A549 (cell line): ENCODE measurements around the gene CTLA4.

Experiments used
- CBX8 ChIP-seq: fragments of 200-600 bp; sonication (generic); IDR thresholded peaks from 2 replicates; pipeline ENCODE4 v1.6.1; 2016
- CHD2 ChIP-seq: fragments of 150-350 bp; IDR thresholded peaks from 2 replicates; pipeline ENCODE4 v1.6.1; 2014; ENCODE audit warnings: low read length; ENCODE audit not compliant: partially characterized antibody
- CTCF ChIP-seq: fragments of >200 bp; sonication (Bioruptor Twin); formaldehyde crosslinking; IDR thresholded peaks from 3 replicates; pipeline ENCODE4 v1.5.1; 2016
- EP300 ChIP-seq, 2 experiments: fragments of >200 bp; sonication (Bioruptor Twin); formaldehyde crosslinking; IDR thresholded peaks; 2 replicates in 1 of 2; 3 replicates in 1 of 2; pipeline ENCODE4 v1.6.1; 2016 to 2017
- MAFK ChIP-seq: fragments of 450-650 bp; IDR thresholded peaks from 2 replicates; pipeline ENCODE4 v1.6.1; 2014; ENCODE audit not compliant: partially characterized antibody
- MYC ChIP-seq: IDR thresholded peaks from 2 replicates; pipeline ENCODE4 v1.6.1; 2012; ENCODE audit warnings: mild to moderate bottlenecking, inconsistent platforms, low read length, improper control_type of control experiment, borderline replicate concordance
- POLR2A ChIP-seq: IDR thresholded peaks from 2 replicates; pipeline ENCODE4 v1.6.1; 2012; ENCODE audit warnings: mild to moderate bottlenecking, low read length
- RAD21 ChIP-seq, 2 experiments: fragments of >200 bp in 1 of 2; sonication (Bioruptor Twin) in 1 of 2; formaldehyde crosslinking in 1 of 2; IDR thresholded peaks in 1 of 2; conservative IDR thresholded peaks in 1 of 2; 2 replicates in 1 of 2; 3 replicates in 1 of 2; pipeline ENCODE4 v1.6.1; 2012 to 2018; ENCODE audit warnings: inconsistent platforms in 1 of 2
- TF ChIP-seq, protein P1 (sequence below): fragments of 200-600 bp; sonication (generic); IDR thresholded peaks from 2 replicates; pipeline ENCODE4 v1.6.1; 2016; ENCODE audit warnings: antibody characterized with exemption, mild to moderate bottlenecking, moderate library complexity

DNA sequence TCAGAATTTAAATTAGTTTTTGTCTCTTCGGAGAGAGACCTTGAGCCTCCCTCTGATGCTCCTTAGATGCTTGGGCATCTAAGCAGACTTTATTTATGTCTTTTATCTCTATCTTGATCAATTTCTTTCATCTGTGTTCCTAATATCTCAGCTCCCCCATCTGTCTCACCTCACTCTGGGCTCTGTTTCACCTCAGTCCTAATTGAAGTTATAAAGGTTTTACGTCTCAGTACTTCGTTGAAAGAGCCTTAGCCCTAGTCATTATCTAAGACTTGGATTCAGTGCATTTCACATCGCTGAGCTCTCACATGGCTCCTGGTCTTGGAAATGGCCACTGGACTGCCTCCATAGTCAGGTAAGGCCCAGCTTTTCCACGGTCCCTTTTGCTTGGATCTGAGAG, 13.8 kb upstream of the CTLA4 start:
- TF ChIP-seq CTCF, result no peak
- TF ChIP-seq POLR2A, result no peak
- TF ChIP-seq MAFK, result no peak
- no peak for TF ChIP-seq CBX8
- TF ChIP-seq CHD2, result no peak
- no peak for TF ChIP-seq RAD21 (conservative IDR thresholded peaks at IDR 0.05 in 1 of 2, IDR thresholded peaks at IDR 0.05 in 1 of 2)
- TF ChIP-seq, protein P1, sequence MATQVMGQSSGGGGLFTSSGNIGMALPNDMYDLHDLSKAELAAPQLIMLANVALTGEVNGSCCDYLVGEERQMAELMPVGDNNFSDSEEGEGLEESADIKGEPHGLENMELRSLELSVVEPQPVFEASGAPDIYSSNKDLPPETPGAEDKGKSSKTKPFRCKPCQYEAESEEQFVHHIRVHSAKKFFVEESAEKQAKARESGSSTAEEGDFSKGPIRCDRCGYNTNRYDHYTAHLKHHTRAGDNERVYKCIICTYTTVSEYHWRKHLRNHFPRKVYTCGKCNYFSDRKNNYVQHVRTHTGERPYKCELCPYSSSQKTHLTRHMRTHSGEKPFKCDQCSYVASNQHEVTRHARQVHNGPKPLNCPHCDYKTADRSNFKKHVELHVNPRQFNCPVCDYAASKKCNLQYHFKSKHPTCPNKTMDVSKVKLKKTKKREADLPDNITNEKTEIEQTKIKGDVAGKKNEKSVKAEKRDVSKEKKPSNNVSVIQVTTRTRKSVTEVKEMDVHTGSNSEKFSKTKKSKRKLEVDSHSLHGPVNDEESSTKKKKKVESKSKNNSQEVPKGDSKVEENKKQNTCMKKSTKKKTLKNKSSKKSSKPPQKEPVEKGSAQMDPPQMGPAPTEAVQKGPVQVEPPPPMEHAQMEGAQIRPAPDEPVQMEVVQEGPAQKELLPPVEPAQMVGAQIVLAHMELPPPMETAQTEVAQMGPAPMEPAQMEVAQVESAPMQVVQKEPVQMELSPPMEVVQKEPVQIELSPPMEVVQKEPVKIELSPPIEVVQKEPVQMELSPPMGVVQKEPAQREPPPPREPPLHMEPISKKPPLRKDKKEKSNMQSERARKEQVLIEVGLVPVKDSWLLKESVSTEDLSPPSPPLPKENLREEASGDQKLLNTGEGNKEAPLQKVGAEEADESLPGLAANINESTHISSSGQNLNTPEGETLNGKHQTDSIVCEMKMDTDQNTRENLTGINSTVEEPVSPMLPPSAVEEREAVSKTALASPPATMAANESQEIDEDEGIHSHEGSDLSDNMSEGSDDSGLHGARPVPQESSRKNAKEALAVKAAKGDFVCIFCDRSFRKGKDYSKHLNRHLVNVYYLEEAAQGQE, result no peak
- TF ChIP-seq MYC, result no peak
- TF ChIP-seq EP300 (IDR thresholded peaks at IDR 0.05), result no peak
